GM15510 (cell line): ENCODE data around the gene CTNNA1.

Experiments used
- POLR2A ChIP-seq: IDR thresholded peaks from 3 replicates; pipeline ENCODE4 v1.6.1; 2011; ENCODE audit warnings: borderline replicate concordance; ENCODE audit not compliant: insufficient read length; ENCODE audit errors: extremely low read depth

Gene CTNNA1

GRCh38 chr5:138853132-138853531, 99.9 kb downstream of the CTNNA1 start:
- TF ChIP-seq POLR2A: no peak

GRCh38 chr5:138867011-138867410, 113.8 kb downstream of the CTNNA1 start:
- no peak for TF ChIP-seq POLR2A

GRCh38 chr5:138869038-138869437, 115.8 kb downstream of the CTNNA1 start:
- TF ChIP-seq POLR2A: no peak

- TF ChIP-seq POLR2A: no peak
These were observed 116.7 kb downstream of the CTNNA1 start for GRCh38 chr5:138869763-138870500.

- no peak for TF ChIP-seq POLR2A
These were observed 117.4 kb downstream of the CTNNA1 start for GRCh38 chr5:138870611-138871010.

GRCh38 chr5:138872841-138873465, 119.7 kb downstream of the CTNNA1 start:
- TF ChIP-seq POLR2A: no peak

GRCh38 chr5:138873466-138874221, 120.4 kb downstream of the CTNNA1 start:
- no peak for TF ChIP-seq POLR2A

GRCh38 chr5:138874241-138874640, 121.0 kb downstream of the CTNNA1 start:
- TF ChIP-seq POLR2A: no peak

GRCh38 chr5:138874771-138875551, 121.7 kb downstream of the CTNNA1 start, which contains the start of gene LRRTM2:
Gene LRRTM2, minus strand, starts transcription at chr5:138875335. Its CDS starts 424 bp downstream, at chr5:138874911.
- TF ChIP-seq POLR2A: no peak

GRCh38 chr5:138875552-138875875, 122.3 kb downstream of the CTNNA1 start:
- TF ChIP-seq POLR2A: no peak

- no peak for TF ChIP-seq POLR2A
These were observed 122.7 kb downstream of the CTNNA1 start for GRCh38 chr5:138875946-138876345.

GRCh38 chr5:138876811-138877210, 123.6 kb downstream of the CTNNA1 start:
- no peak for TF ChIP-seq POLR2A

GRCh38 chr5:138878437-138879235, 125.4 kb downstream of the CTNNA1 start:
- TF ChIP-seq POLR2A: no peak

- TF ChIP-seq POLR2A: no peak
These were observed 130.0 kb downstream of the CTNNA1 start for GRCh38 chr5:138883211-138883610.

- no peak for TF ChIP-seq POLR2A
These were observed 130.9 kb downstream of the CTNNA1 start for GRCh38 chr5:138884094-138884493.

- no peak for TF ChIP-seq POLR2A
These were observed 131.3 kb downstream of the CTNNA1 start for GRCh38 chr5:138884554-138884953.
